Measurements from ENCODE around the gene RPL26.

Gene RPL26

GRCh38 chr17:8341456-8341855, 41.5 kb downstream of the RPL26 start:
- no peak for DNase-seq (ENCODE audit: low spot score)
- Histone ChIP-seq H3K9me3 (ENCODE audit: severe bottlenecking) (no peaks in the 10 kb centered on the region), H3K27me3 (ENCODE audit: insufficient read depth, poor library complexity, severe bottlenecking) (no peaks in the 10 kb centered on the region), H3K4me3 (ENCODE audit: severe bottlenecking) (no peak overlapping the region), H3K27ac (ENCODE audit: poor library complexity, severe bottlenecking) (no peak overlapping the region), H3K36me3 (ENCODE audit: low read depth) (no peaks in the 10 kb centered on the region), H3K4me1 (ENCODE audit: insufficient read depth, poor library complexity, severe bottlenecking) (no peaks in the 10 kb centered on the region)
- ATAC-seq (ENCODE audit: low read depth), result no peak
- no peak for TF ChIP-seq CTCF (IDR thresholded peaks at IDR 0.05; ENCODE audit: poor library complexity, severe bottlenecking)

GRCh38 chr17:8339540-8339939, 43.5 kb downstream of the RPL26 start, which contains the start of gene ODF4:
Gene ODF4 (plus strand): TSS chr17:8339840. CDS start chr17:8340052, 212 bp downstream.
- TF ChIP-seq CTCF (IDR thresholded peaks at IDR 0.05; ENCODE audit: poor library complexity, severe bottlenecking), result no peak
- no peaks in the 10 kb centered on the region for H3K9me3 ChIP-seq (ENCODE audit: severe bottlenecking)
- no peaks in the 10 kb centered on the region for H3K36me3 ChIP-seq (ENCODE audit: low read depth)
- no peak for DNase-seq (ENCODE audit: low spot score)
- no peak within 1 kb of the TSS for H3K4me3 ChIP-seq (ENCODE audit: severe bottlenecking)
- no peaks in the 10 kb centered on the region for H3K4me1 ChIP-seq (ENCODE audit: insufficient read depth, poor library complexity, severe bottlenecking)
- ATAC-seq (ENCODE audit: low read depth), result no peak
- no peaks in the 10 kb centered on the region for H3K27me3 ChIP-seq (ENCODE audit: insufficient read depth, poor library complexity, severe bottlenecking)
- no peak within 1 kb of the TSS for H3K27ac ChIP-seq (ENCODE audit: poor library complexity, severe bottlenecking)

- Histone ChIP-seq H3K4me1 (ENCODE audit: insufficient read depth, poor library complexity, severe bottlenecking) (no peaks in the 10 kb centered on the region), H3K4me3 (ENCODE audit: severe bottlenecking) (no peak overlapping the region), H3K27me3 (ENCODE audit: insufficient read depth, poor library complexity, severe bottlenecking) (no peaks in the 10 kb centered on the region), H3K9me3 (ENCODE audit: severe bottlenecking) (no peaks in the 10 kb centered on the region), H3K36me3 (ENCODE audit: low read depth) (no peaks in the 10 kb centered on the region), H3K27ac (ENCODE audit: poor library complexity, severe bottlenecking) (no peak overlapping the region)
- ATAC-seq (ENCODE audit: low read depth) (no peak), DNase-seq (ENCODE audit: low spot score) (no peak)
- no peak for TF ChIP-seq CTCF (IDR thresholded peaks at IDR 0.05; ENCODE audit: poor library complexity, severe bottlenecking)
Measured at GRCh38 chr17:8338753-8339140, 44.2 kb downstream of the RPL26 start.

- H3K9me3 ChIP-seq (ENCODE audit: severe bottlenecking), result no peaks in the 10 kb centered on the region
- no peak for TF ChIP-seq CTCF (IDR thresholded peaks at IDR 0.05; ENCODE audit: poor library complexity, severe bottlenecking)
- no peaks in the 10 kb centered on the region for H3K36me3 ChIP-seq (ENCODE audit: low read depth)
- no peak overlapping the region for H3K27ac ChIP-seq (ENCODE audit: poor library complexity, severe bottlenecking)
- DNase-seq (ENCODE audit: low spot score) (no peak), ATAC-seq (ENCODE audit: low read depth) (no peak)
- H3K4me1 ChIP-seq (ENCODE audit: insufficient read depth, poor library complexity, severe bottlenecking), result no peaks in the 10 kb centered on the region
- H3K4me3 ChIP-seq (ENCODE audit: severe bottlenecking), result no peak overlapping the region
- no peaks in the 10 kb centered on the region for H3K27me3 ChIP-seq (ENCODE audit: insufficient read depth, poor library complexity, severe bottlenecking)
Measured at GRCh38 chr17:8337802-8338752, 44.9 kb downstream of the RPL26 start.

GRCh38 chr17:8333281-8333680, 49.7 kb downstream of the RPL26 start:
- no peak overlapping the region for H3K27ac ChIP-seq (ENCODE audit: poor library complexity, severe bottlenecking)

More at GRCh38 chr17:8333281-8333680, 49.7 kb downstream of the RPL26 start:
- H3K4me1 ChIP-seq (ENCODE audit: insufficient read depth, poor library complexity, severe bottlenecking), result no peaks in the 10 kb centered on the region
- DNase-seq (ENCODE audit: low spot score), result no peak
- H3K4me3 ChIP-seq (ENCODE audit: severe bottlenecking), result no peak overlapping the region
- H3K36me3 ChIP-seq (ENCODE audit: low read depth), result no peaks in the 10 kb centered on the region
- H3K27me3 ChIP-seq (ENCODE audit: insufficient read depth, poor library complexity, severe bottlenecking), result no peaks in the 10 kb centered on the region
- ATAC-seq (ENCODE audit: low read depth), result no peak
- H3K9me3 ChIP-seq (ENCODE audit: severe bottlenecking), result no peaks in the 10 kb centered on the region
- TF ChIP-seq CTCF (IDR thresholded peaks at IDR 0.05; ENCODE audit: poor library complexity, severe bottlenecking), result no peak

Data from RWPE2 (cell line).